Bronchial epithelial cell (primary cell): ENCODE data around the gene BICC1. TPM values are rescaled to one million over a fixed set of nuclear protein-coding genes. Genes with fewer than 3 reads are reported as not detected.

Source experiments
- DNase-seq: peaks from one replicate; pipeline ENCODE4 v3.0.0-alpha.2; 2010; ENCODE audit warnings: low read depth
- FAIRE-seq: peaks from 2 replicates; lab custom pipeline; 2011; peaks lifted over from hg19 to GRCh38; lab: Jason Lieb, UNC
- H3K27me3 ChIP-seq: 2 replicates; pipeline ENCODE4 v1.5.1; 2011; ENCODE audit warnings: low read length; ENCODE audit not compliant: control insufficient read depth, insufficient read depth
- H3K36me3 ChIP-seq: 2 replicates; pipeline ENCODE4 v1.5.1; 2011; ENCODE audit warnings: low read length; ENCODE audit not compliant: control insufficient read depth, insufficient read depth
- H3K4me3 ChIP-seq: 2 replicates; pipeline ENCODE4 v1.5.1; 2011; ENCODE audit warnings: mild to moderate bottlenecking, low read depth, low read length, control low read depth
- CTCF ChIP-seq: IDR thresholded peaks from 2 replicates; pipeline ENCODE4 v1.5.1; 2011; ENCODE audit warnings: mild to moderate bottlenecking, moderate library complexity, low read length, control low read depth, inconsistent platforms; ENCODE audit not compliant: insufficient read depth, severe bottlenecking
- total RNA-seq: library from RNA; depleted of rRNA; stranded (reverse); fragments of >200 nt; gene quantifications from 2 replicates; pipeline ENCODE4 v1.2.1, GENCODE V29; 2014

The BICC1 gene
- total RNA-seq, 1 donor from 2014 or later = 1.1 TPM

GRCh38 chr10:58785354-58785753 lies 272.7 kb downstream of the BICC1 start:
- Histone ChIP-seq H3K36me3 (no peaks in the 10 kb centered on the region), H3K4me3 (no peak overlapping the region), H3K27me3 (no peaks in the 10 kb centered on the region)
- TF ChIP-seq CTCF = no peak
- FAIRE-seq (no peak), DNase-seq (no peak)

- FAIRE-seq = no peak
- H3K27me3 ChIP-seq = no peaks in the 10 kb centered on the region
- peak; percentile 73 for DNase-seq
- no peaks in the 10 kb centered on the region for H3K36me3 ChIP-seq
- no peak overlapping the region for H3K4me3 ChIP-seq
- TF ChIP-seq CTCF = no peak
These were observed 278.5 kb downstream of the BICC1 start for GRCh38 chr10:58791137-58791536.

- FAIRE-seq = no peak
These were observed 282.9 kb downstream of the BICC1 start for GRCh38 chr10:58795560-58795959.

GRCh38 chr10:58796242-58796641 lies 283.6 kb downstream of the BICC1 start:
- TF ChIP-seq CTCF = no peak
- no peak overlapping the region for H3K4me3 ChIP-seq
- H3K36me3 ChIP-seq = no peaks in the 10 kb centered on the region
- FAIRE-seq (no peak), DNase-seq (peak; percentile 40)
- H3K27me3 ChIP-seq = no peaks in the 10 kb centered on the region

More at GRCh38 chr10:58795560-58795959, 282.9 kb downstream of the BICC1 start:
- no peak overlapping the region for H3K4me3 ChIP-seq
- TF ChIP-seq CTCF = no peak
- DNase-seq = no peak
- no peaks in the 10 kb centered on the region for H3K36me3 ChIP-seq
- no peaks in the 10 kb centered on the region for H3K27me3 ChIP-seq

- no peak for DNase-seq
- H3K36me3 ChIP-seq = no peaks in the 10 kb centered on the region
- no peaks in the 10 kb centered on the region for H3K27me3 ChIP-seq
- no peak for FAIRE-seq
- H3K4me3 ChIP-seq = no peak overlapping the region
- TF ChIP-seq CTCF = no peak
These were observed 284.2 kb downstream of the BICC1 start for GRCh38 chr10:58796824-58797223.

- no peak for FAIRE-seq
- TF ChIP-seq CTCF = no peak
- DNase-seq = peak; percentile 71
- H3K36me3 ChIP-seq = no peaks in the 10 kb centered on the region
- no peaks in the 10 kb centered on the region for H3K27me3 ChIP-seq
- H3K4me3 ChIP-seq = no peak overlapping the region
These were observed 284.7 kb downstream of the BICC1 start for GRCh38 chr10:58797356-58797755.
